H1 (cell line): ENCODE data around the gene GRAMD2A.

Experiments
- BRCA1 ChIP-seq: IDR thresholded peaks from 2 replicates; pipeline ENCODE4 v1.6.1; 2012; ENCODE audit warnings: low read depth, low read length, improper control_type of control experiment
- CHD1 ChIP-seq: IDR thresholded peaks from 2 replicates; pipeline ENCODE4 v1.6.1; 2012; ENCODE audit warnings: low read depth, low read length, improper control_type of control experiment
- CTCF ChIP-seq, 3 experiments: IDR thresholded peaks; 1 replicate in 2 of 3; 2 replicates in 1 of 3; pipeline versions ENCODE4 v1.5.1 to v1.6.1; 2011; ENCODE audit warnings: low read length in 3 of 3, mild to moderate bottlenecking in 3 of 3, inconsistent platforms in 2 of 3, low read depth in 1 of 3, moderate library complexity in 1 of 3; ENCODE audit not compliant: insufficient read depth in 1 of 3; ENCODE audit errors: control extremely low read depth in 1 of 3
- EGR1 ChIP-seq: IDR thresholded peaks from 2 replicates; pipeline ENCODE4 v1.6.1; 2011; ENCODE audit warnings: low read depth, low read length, borderline replicate concordance
- EP300 ChIP-seq, 2 experiments: IDR thresholded peaks; 1 replicate in 1 of 2; 2 replicates in 1 of 2; pipeline ENCODE4 v1.6.1; 2011 to 2012; ENCODE audit warnings: low read depth in 2 of 2, low read length in 2 of 2, mild to moderate bottlenecking in 2 of 2, borderline replicate concordance in 1 of 2, inconsistent platforms in 1 of 2, moderate library complexity in 1 of 2
- EZH2 ChIP-seq: fragments of 200-600 bp; sonication (generic); IDR thresholded peaks from 2 replicates; pipeline ENCODE4 v1.7.1; 2012; ENCODE audit warnings: low read depth, mild to moderate bottlenecking, moderate library complexity, low read length, inconsistent platforms; ENCODE audit not compliant: severe bottlenecking
- GABPA ChIP-seq: IDR thresholded peaks from 2 replicates; pipeline ENCODE4 v1.6.1; 2011; ENCODE audit warnings: mild to moderate bottlenecking, low read length, moderate library complexity, borderline replicate concordance; ENCODE audit not compliant: insufficient read depth
- MAX ChIP-seq: IDR thresholded peaks from 2 replicates; pipeline ENCODE4 v1.6.1; 2012; ENCODE audit warnings: inconsistent platforms
- POLR2A ChIP-seq, 2 experiments: IDR thresholded peaks; 1 replicate in 1 of 2; 2 replicates in 1 of 2; pipeline ENCODE4 v1.6.1; 2011; ENCODE audit warnings: low read depth in 2 of 2, low read length in 2 of 2, mild to moderate bottlenecking in 2 of 2; ENCODE audit errors: control extremely low read depth in 1 of 2
- POLR2AphosphoS5 ChIP-seq: IDR thresholded peaks from 2 replicates; pipeline ENCODE4 v1.6.1; 2011; ENCODE audit warnings: low read depth, low read length
- RXRA ChIP-seq: IDR thresholded peaks from 2 replicates; pipeline ENCODE4 v1.6.1; 2011; ENCODE audit warnings: low read depth, mild to moderate bottlenecking, low read length, moderate library complexity; ENCODE audit not compliant: insufficient read depth
- SRF ChIP-seq: IDR thresholded peaks from 2 replicates; pipeline ENCODE4 v1.6.1; 2011; ENCODE audit warnings: mild to moderate bottlenecking, low read depth, low read length, moderate library complexity
- TEAD4 ChIP-seq: IDR thresholded peaks from 2 replicates; pipeline ENCODE4 v1.6.1; 2012; ENCODE audit warnings: low read depth, low read length, inconsistent platforms, mixed read lengths
- USF2 ChIP-seq: IDR thresholded peaks from 2 replicates; pipeline ENCODE4 v1.6.1; 2011; ENCODE audit warnings: low read length, improper control_type of control experiment

- TF ChIP-seq GABPA (no peak), POLR2AphosphoS5 (no peak), CTCF (IDR thresholded peaks at IDR 0.05; ENCODE audit: control extremely low read depth in 1 of 3, insufficient read depth in 1 of 3, low read depth in 1 of 3, low read length in 3 of 3) (peak; percentile 85 to 96 (median 94)), RXRA (no peak), EP300 (IDR thresholded peaks at IDR 0.05; ENCODE audit: borderline replicate concordance in 1 of 2, low read depth in 2 of 2, low read length in 2 of 2) (no peak), EZH2 (no peak), POLR2A (IDR thresholded peaks at IDR 0.05; ENCODE audit: control extremely low read depth in 1 of 2, low read depth in 2 of 2, low read length in 2 of 2) (no peak), EGR1 (no peak), BRCA1 (no peak), TEAD4 (no peak), CHD1 (no peak), USF2 (no peak), SRF (no peak), MAX (no peak)
Observed at GRCh38 chr15:72199721-72200212, 2.2 kb upstream of the GRAMD2A start.
